Activated CD4-positive, alpha-beta T cell treated with anti-CD3 and anti-CD28 coated beads, Interleukin-2, amount 10 ng/mL, durations not matched to agents 24 days and 14 days (primary cell): Measurements from ENCODE around the gene STRBP. TPM values are rescaled to one million over a fixed set of nuclear protein-coding genes. Genes with fewer than 3 reads are reported as not detected.
"Not testable (repeated sequence)": the region's sequence is repeated elsewhere in the genome, so short reads cannot be mapped to it uniquely, and the experiment has no call there.

Source experiments
- DNase-seq: peaks from one replicate; pipeline ENCODE4 v3.0.0; 2022
- H3K27ac Mint-ChIP-seq: one replicate; pipeline ENCODE4 v1.8.0; 2022; ENCODE audit warnings: mild to moderate bottlenecking, mixed read lengths
- H3K27me3 Mint-ChIP-seq: one replicate; pipeline ENCODE4 v1.8.0; 2022; ENCODE audit warnings: mixed read lengths
- H3K36me3 Mint-ChIP-seq: one replicate; pipeline ENCODE4 v1.8.0; 2022; ENCODE audit warnings: low read depth, mild to moderate bottlenecking, mixed read lengths
- H3K4me1 Mint-ChIP-seq: one replicate; pipeline ENCODE4 v1.8.0; 2021; ENCODE audit warnings: mixed read lengths
- H3K4me3 Mint-ChIP-seq: one replicate; pipeline ENCODE4 v1.8.0; 2022; ENCODE audit warnings: mild to moderate bottlenecking, moderate library complexity, mixed read lengths
- H3K9me3 Mint-ChIP-seq: one replicate; pipeline ENCODE4 v1.8.0; 2021; ENCODE audit warnings: mixed read lengths
- intact Hi-C: fragments of 100-400 bp; cut with micrococcal nuclease; formaldehyde crosslinking; loops from one replicate; pipeline ENCODE4 v1.15.1; 2023
- total RNA-seq: library from RNA; stranded (reverse); gene quantifications from 2 replicates; pipeline ENCODE4 v1.2.3, GENCODE V29; 2022

Gene STRBP
- total RNA-seq, 1 donor from 2014 or later: 25.8 TPM

- no peak overlapping the region for H3K27ac Mint-ChIP-seq
- no peaks in the 10 kb centered on the region for H3K27me3 Mint-ChIP-seq
- DNase-seq: no peak
- H3K4me3 Mint-ChIP-seq: no peak overlapping the region
- intact Hi-C loops: no loop called here
- no peaks in the 10 kb centered on the region for H3K36me3 Mint-ChIP-seq
- no peaks in the 10 kb centered on the region for H3K9me3 Mint-ChIP-seq
- H3K4me1 Mint-ChIP-seq: peaks cover 5% of the 10 kb centered on the region
Measured at GRCh38 chr9:123251741-123252140, 16.6 kb downstream of the STRBP start.

GRCh38 chr9:123251324-123251723 is 17.1 kb downstream of the STRBP start:
- H3K27ac Mint-ChIP-seq: no peak overlapping the region
- H3K4me1 Mint-ChIP-seq: peaks cover 5% of the 10 kb centered on the region
- H3K4me3 Mint-ChIP-seq: no peak overlapping the region
- no peaks in the 10 kb centered on the region for H3K27me3 Mint-ChIP-seq
- DNase-seq: no peak
- no peaks in the 10 kb centered on the region for H3K9me3 Mint-ChIP-seq
- intact Hi-C loops: no loop called here
- no peaks in the 10 kb centered on the region for H3K36me3 Mint-ChIP-seq

GRCh38 chr9:123250504-123250903 is 17.9 kb downstream of the STRBP start:
- no peaks in the 10 kb centered on the region for H3K36me3 Mint-ChIP-seq
- intact Hi-C loops: no loop called here
- H3K4me3 Mint-ChIP-seq: no peak overlapping the region
- H3K27ac Mint-ChIP-seq: no peak overlapping the region
- no peak for DNase-seq
- H3K4me1 Mint-ChIP-seq: peaks cover 9% of the 10 kb centered on the region
- H3K9me3 Mint-ChIP-seq: no peaks in the 10 kb centered on the region
- H3K27me3 Mint-ChIP-seq: no peaks in the 10 kb centered on the region

- H3K27ac Mint-ChIP-seq, H3K36me3 Mint-ChIP-seq, H3K27me3 Mint-ChIP-seq, H3K4me1 Mint-ChIP-seq, DNase-seq, H3K4me3 Mint-ChIP-seq, H3K9me3 Mint-ChIP-seq: not testable (repeated sequence)
- intact Hi-C loops: loop anchor here (2.0 kb wide), 1 partner anchor 14 kb away; no protein-coding TSS in a partner anchor
Measured at GRCh38 chr9:123249162-123249561, 19.2 kb downstream of the STRBP start.

GRCh38 chr9:123248630-123249029 is 19.8 kb downstream of the STRBP start:
- H3K4me1 Mint-ChIP-seq: peaks cover 9% of the 10 kb centered on the region
- H3K36me3 Mint-ChIP-seq: no peaks in the 10 kb centered on the region
- intact Hi-C loops: loop anchor here (2.0 kb wide), 1 partner anchor 14 kb away; no protein-coding TSS in a partner anchor
- no peak overlapping the region for H3K27ac Mint-ChIP-seq
- no peak overlapping the region for H3K4me3 Mint-ChIP-seq
- DNase-seq: no peak
- no peaks in the 10 kb centered on the region for H3K9me3 Mint-ChIP-seq
- H3K27me3 Mint-ChIP-seq: no peaks in the 10 kb centered on the region

GRCh38 chr9:123246534-123246933 is 21.9 kb downstream of the STRBP start:
- intact Hi-C loops: no loop called here
- no peak overlapping the region for H3K27ac Mint-ChIP-seq
- no peaks in the 10 kb centered on the region for H3K27me3 Mint-ChIP-seq
- no peak overlapping the region for H3K4me3 Mint-ChIP-seq
- H3K4me1 Mint-ChIP-seq: peaks cover 9% of the 10 kb centered on the region
- DNase-seq: no peak
- no peaks in the 10 kb centered on the region for H3K36me3 Mint-ChIP-seq
- no peaks in the 10 kb centered on the region for H3K9me3 Mint-ChIP-seq

GRCh38 chr9:123239726-123240125 is 28.7 kb downstream of the STRBP start:
- DNase-seq: no peak
- no peaks in the 10 kb centered on the region for H3K9me3 Mint-ChIP-seq
- peaks cover 10% of the 10 kb centered on the region for H3K4me1 Mint-ChIP-seq
- intact Hi-C loops: no loop called here
- H3K36me3 Mint-ChIP-seq: peaks cover 6% of the 10 kb centered on the region
- no peak overlapping the region for H3K27ac Mint-ChIP-seq
- H3K4me3 Mint-ChIP-seq: no peak overlapping the region
- no peaks in the 10 kb centered on the region for H3K27me3 Mint-ChIP-seq

- no peaks in the 10 kb centered on the region for H3K9me3 Mint-ChIP-seq
- peaks cover 6% of the 10 kb centered on the region for H3K36me3 Mint-ChIP-seq
- H3K27me3 Mint-ChIP-seq: no peaks in the 10 kb centered on the region
- H3K4me1 Mint-ChIP-seq: peaks cover 10% of the 10 kb centered on the region
- DNase-seq: no peak
- no peak overlapping the region for H3K27ac Mint-ChIP-seq
- no peak overlapping the region for H3K4me3 Mint-ChIP-seq
- intact Hi-C loops: no loop called here
Measured at GRCh38 chr9:123238365-123238764, 30.0 kb downstream of the STRBP start.

- H3K27ac Mint-ChIP-seq: no peak overlapping the region
- peaks cover 6% of the 10 kb centered on the region for H3K36me3 Mint-ChIP-seq
- intact Hi-C loops: no loop called here
- no peaks in the 10 kb centered on the region for H3K9me3 Mint-ChIP-seq
- H3K27me3 Mint-ChIP-seq: no peaks in the 10 kb centered on the region
- H3K4me3 Mint-ChIP-seq: no peak overlapping the region
- no peak for DNase-seq
- H3K4me1 Mint-ChIP-seq: peaks cover 10% of the 10 kb centered on the region
Measured at GRCh38 chr9:123237220-123237619, 31.2 kb downstream of the STRBP start.

GRCh38 chr9:123235448-123235847 is 32.9 kb downstream of the STRBP start:
- Mint-ChIP-seq H3K27ac (no peak overlapping the region), H3K9me3 (no peaks in the 10 kb centered on the region)
- DNase-seq: no peak

GRCh38 chr9:123234853-123235252 is 33.5 kb downstream of the STRBP start:
- intact Hi-C loops: loop anchor here (2.0 kb wide), 1 partner anchor 14 kb away; no protein-coding TSS in a partner anchor
- Mint-ChIP-seq H3K27me3 (no peaks in the 10 kb centered on the region), H3K4me1 (peaks cover 6% of the 10 kb centered on the region), H3K36me3 (peaks cover 6% of the 10 kb centered on the region), H3K4me3 (no peak overlapping the region), H3K27ac (no peak overlapping the region), H3K9me3 (no peaks in the 10 kb centered on the region)
- DNase-seq: no peak

More at GRCh38 chr9:123235448-123235847, 32.9 kb downstream of the STRBP start:
- no peak overlapping the region for H3K4me3 Mint-ChIP-seq
- no peaks in the 10 kb centered on the region for H3K27me3 Mint-ChIP-seq
- intact Hi-C loops: loop anchor here (2.0 kb wide), 1 partner anchor 13 kb away; no protein-coding TSS in a partner anchor
- peaks cover 6% of the 10 kb centered on the region for H3K4me1 Mint-ChIP-seq
- H3K36me3 Mint-ChIP-seq: peaks cover 6% of the 10 kb centered on the region

GRCh38 chr9:123232332-123232731 is 36.1 kb downstream of the STRBP start:
- Mint-ChIP-seq H3K27ac (no peak overlapping the region), H3K9me3 (no peaks in the 10 kb centered on the region), H3K36me3 (peaks cover 6% of the 10 kb centered on the region), H3K27me3 (no peaks in the 10 kb centered on the region), H3K4me3 (no peak overlapping the region), H3K4me1 (peaks cover 4% of the 10 kb centered on the region)
- no peak for DNase-seq
- intact Hi-C loops: no loop called here

- no peak overlapping the region for H3K27ac Mint-ChIP-seq
- no peaks in the 10 kb centered on the region for H3K9me3 Mint-ChIP-seq
- H3K27me3 Mint-ChIP-seq: peaks cover 2% of the 10 kb centered on the region
- H3K4me1 Mint-ChIP-seq: peaks cover 6% of the 10 kb centered on the region
- peaks cover 2% of the 10 kb centered on the region for H3K36me3 Mint-ChIP-seq
- no peak for DNase-seq
- intact Hi-C loops: no loop called here
- no peak overlapping the region for H3K4me3 Mint-ChIP-seq
Measured at GRCh38 chr9:123231421-123231820, 37.0 kb downstream of the STRBP start.

- H3K4me3 Mint-ChIP-seq: no peak overlapping the region
- H3K9me3 Mint-ChIP-seq: no peaks in the 10 kb centered on the region
- no peak for DNase-seq
- peaks cover 2% of the 10 kb centered on the region for H3K27me3 Mint-ChIP-seq
- H3K36me3 Mint-ChIP-seq: no peaks in the 10 kb centered on the region
- H3K4me1 Mint-ChIP-seq: peaks cover 21% of the 10 kb centered on the region
- intact Hi-C loops: loop anchor here (5.0 to 10.0 kb wide), 4 partner anchors 93 to 824 kb away; partner anchors contain the start of gene RABGAP1
- no peak overlapping the region for H3K27ac Mint-ChIP-seq
Measured at GRCh38 chr9:123228967-123229366, 39.4 kb downstream of the STRBP start.

- peak overlapping the region; percentile 78 for H3K27ac Mint-ChIP-seq
- no peaks in the 10 kb centered on the region for H3K9me3 Mint-ChIP-seq
- peaks cover 2% of the 10 kb centered on the region for H3K27me3 Mint-ChIP-seq
- H3K4me1 Mint-ChIP-seq: peaks cover 21% of the 10 kb centered on the region
- no peak for DNase-seq
- intact Hi-C loops: loop anchor here (1.0 to 10.0 kb wide), 7 partner anchors 43 to 821 kb away; partner anchors contain the start of genes RABGAP1 and STRBP
- H3K4me3 Mint-ChIP-seq: peak overlapping the region; percentile 54
- H3K36me3 Mint-ChIP-seq: no peaks in the 10 kb centered on the region
Measured at GRCh38 chr9:123225995-123226394, 42.4 kb downstream of the STRBP start.
